Activated T-helper 17 cell treated with anti-CD3 and anti-CD28 coated beads, Interleukin-2, amount 50 U/mL, for 72 hours (primary cell): Measurements from ENCODE around the gene OXSM. TPM values are rescaled to one million over a fixed set of nuclear protein-coding genes. Genes with fewer than 3 reads are reported as not detected.

ENCODE experiments used
- ATAC-seq: fragments of 150-1000 bp; cut with Tn5 transposase; replicated peaks from 2 replicates; pipeline ENCODE4 v1.10.0; 2021; ENCODE audit warnings: mild to moderate bottlenecking, moderate library complexity
- H3K27ac Mint-ChIP-seq: one replicate; pipeline ENCODE4 v1.8.0; 2022; ENCODE audit warnings: mixed read lengths
- H3K27me3 Mint-ChIP-seq: one replicate; pipeline ENCODE4 v1.8.0; 2022; ENCODE audit warnings: mixed read lengths
- H3K36me3 Mint-ChIP-seq: one replicate; pipeline ENCODE4 v1.8.0; 2022; ENCODE audit warnings: low read depth, mild to moderate bottlenecking, mixed read lengths
- H3K4me1 Mint-ChIP-seq: one replicate; pipeline ENCODE4 v1.8.0; 2022; ENCODE audit warnings: mixed read lengths
- H3K4me3 Mint-ChIP-seq: one replicate; pipeline ENCODE4 v1.8.0; 2022; ENCODE audit warnings: mild to moderate bottlenecking, mixed read lengths
- H3K9me3 Mint-ChIP-seq: one replicate; pipeline ENCODE4 v1.8.0; 2022; ENCODE audit warnings: mixed read lengths
- total RNA-seq, 2 donors: library from RNA; stranded (reverse); gene quantifications; one replicate each; pipeline ENCODE4 v1.2.3, GENCODE V29; 2022

The OXSM gene
- total RNA-seq, 2 donors from 2014 or later, result 27.7 to 35.7 TPM

DNA sequence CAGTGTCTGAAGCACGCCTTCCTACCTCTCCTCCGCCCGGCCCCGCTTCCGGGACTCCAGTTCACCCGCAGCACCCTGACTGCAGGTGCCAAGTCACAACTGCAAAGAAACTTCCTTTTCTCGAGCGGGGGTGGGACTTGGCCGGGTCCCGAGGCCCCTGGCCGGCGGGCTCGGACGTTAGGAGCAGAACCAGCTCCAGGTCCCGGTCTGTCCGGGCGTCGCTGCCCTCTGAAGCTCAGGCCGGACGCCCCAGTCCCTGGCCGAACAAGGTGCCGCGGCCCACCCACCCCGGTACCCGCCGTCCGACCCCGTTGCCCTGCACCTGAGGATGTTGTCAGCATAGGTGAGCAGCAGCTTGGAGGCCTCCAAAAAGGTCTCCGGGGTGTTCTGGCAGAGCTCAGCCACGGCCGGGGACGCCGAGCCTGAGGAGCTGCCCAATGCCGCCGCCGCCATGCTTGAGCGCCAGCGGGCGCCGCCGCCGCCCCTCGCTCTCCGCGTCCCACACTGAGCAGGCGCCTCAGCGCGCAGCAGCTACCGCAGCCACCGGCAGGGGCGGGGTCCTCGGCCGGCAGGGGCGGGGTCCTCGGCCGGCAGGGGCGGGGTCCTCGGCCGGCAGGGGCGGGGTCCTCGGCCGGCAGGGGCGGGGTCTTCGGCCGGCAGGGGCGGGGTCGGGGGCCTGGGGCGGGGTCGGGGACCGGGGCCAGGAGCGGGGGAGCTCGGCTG is 6.8 kb upstream of the OXSM start, which contains the start of gene NGLY1:
Gene NGLY1, minus strand, starts transcription at position 506 of the 723 bp plus-strand sequence. Its CDS starts 53 bp downstream, at position 453.
- Mint-ChIP-seq H3K4me1 (peaks cover 36% of the 10 kb centered on the region), H3K4me3 (peak within 1 kb of the TSS; percentile 81), H3K36me3 (peaks cover 69% of the 10 kb centered on the region), H3K27ac (peak within 1 kb of the TSS; percentile 62), H3K9me3 (no peaks in the 10 kb centered on the region), H3K27me3 (no peaks in the 10 kb centered on the region)
- peak; percentile 89 for ATAC-seq

DNA sequence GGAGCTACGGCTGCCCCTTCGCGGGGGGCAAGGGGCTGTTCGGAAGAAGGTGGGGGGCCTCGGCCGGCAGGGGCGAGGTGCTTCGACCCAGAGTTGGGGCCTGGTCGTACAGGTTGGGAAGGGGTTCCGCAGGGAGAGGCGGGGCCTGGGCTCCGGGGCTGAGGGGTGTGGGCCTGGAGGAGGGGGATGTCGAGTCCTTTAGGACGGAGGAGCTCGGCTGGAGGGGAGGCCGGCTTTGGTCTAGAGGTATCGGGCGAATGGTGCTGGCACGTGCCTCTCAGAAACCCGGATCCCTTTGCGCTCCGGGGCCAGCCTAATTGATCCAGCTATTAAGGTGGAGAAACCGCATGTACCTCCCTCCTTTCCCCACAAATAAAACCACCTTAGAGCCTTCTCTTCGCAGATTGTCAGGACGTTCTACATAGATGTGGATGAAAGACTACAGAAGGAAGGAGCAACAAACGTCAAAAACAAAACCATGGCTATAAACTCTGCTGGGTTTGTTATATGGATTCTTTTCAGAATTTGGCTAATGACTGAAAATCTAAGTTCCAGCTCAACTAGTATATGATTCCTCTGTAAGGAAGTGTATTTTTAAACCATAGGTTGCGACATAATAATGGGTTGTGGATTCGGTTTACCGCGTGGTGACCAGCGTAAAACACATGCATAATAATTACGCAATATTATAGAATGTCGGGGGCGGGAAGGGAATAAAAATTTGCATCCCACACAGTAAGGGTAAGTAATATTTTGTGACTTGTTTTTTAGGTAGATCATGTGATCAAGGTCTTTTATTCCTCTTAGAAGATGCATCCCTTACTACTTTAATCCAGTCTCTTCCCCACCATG is 6.0 kb upstream of the OXSM start:
- Mint-ChIP-seq H3K36me3 (peaks cover 69% of the 10 kb centered on the region), H3K27ac (peak overlapping the region; percentile 84), H3K27me3 (no peaks in the 10 kb centered on the region), H3K4me3 (peak overlapping the region; percentile 81), H3K9me3 (no peaks in the 10 kb centered on the region), H3K4me1 (peaks cover 38% of the 10 kb centered on the region)
- peak; percentile 57 for ATAC-seq

DNA sequence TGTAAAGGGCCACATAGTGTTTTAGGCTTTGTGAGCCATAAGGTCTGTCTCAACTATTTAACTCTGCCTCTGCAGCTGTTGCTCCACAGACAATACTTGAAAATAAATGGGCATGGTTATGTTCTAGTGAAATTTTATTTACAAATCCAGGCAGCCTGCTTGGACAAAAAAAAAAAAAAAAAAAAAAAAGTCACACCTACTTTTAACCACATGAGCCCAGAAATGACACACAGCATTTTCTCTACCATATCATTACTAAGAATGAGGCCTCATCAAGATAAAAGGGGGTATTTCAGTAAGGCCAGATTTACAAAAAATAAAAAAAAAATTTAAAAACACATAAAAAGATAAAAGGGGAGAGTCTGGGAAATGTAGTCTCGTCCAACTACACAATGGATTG is 4.9 kb upstream of the OXSM start:
- H3K4me1 Mint-ChIP-seq, result peaks cover 41% of the 10 kb centered on the region
- ATAC-seq, result no peak
- peak overlapping the region; percentile 81 for H3K4me3 Mint-ChIP-seq
- no peaks in the 10 kb centered on the region for H3K27me3 Mint-ChIP-seq
- H3K36me3 Mint-ChIP-seq, result peaks cover 66% of the 10 kb centered on the region
- peak overlapping the region; percentile 84 for H3K27ac Mint-ChIP-seq
- H3K9me3 Mint-ChIP-seq, result no peaks in the 10 kb centered on the region

DNA sequence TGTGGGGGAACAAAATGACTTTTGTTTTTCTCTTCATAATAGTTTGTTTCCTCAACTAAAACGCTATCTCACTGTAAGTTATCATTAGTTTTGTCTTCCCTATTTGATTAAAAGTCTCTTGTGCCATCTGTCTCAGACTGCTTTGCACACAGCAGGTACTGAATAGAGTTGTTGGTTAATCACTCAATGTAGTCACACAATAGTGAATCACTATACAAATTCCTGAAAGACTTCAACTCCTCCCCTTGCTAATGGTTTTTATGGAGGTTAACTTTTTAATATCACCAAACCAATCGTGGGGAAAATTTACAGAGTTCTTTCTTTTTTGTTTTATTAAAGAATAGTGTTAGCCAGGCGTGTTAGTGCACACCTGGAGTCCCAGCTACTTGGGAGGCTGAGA is 4.1 kb upstream of the OXSM start:
- H3K9me3 Mint-ChIP-seq, result no peaks in the 10 kb centered on the region
- no peak for ATAC-seq
- peaks cover 40% of the 10 kb centered on the region for H3K4me1 Mint-ChIP-seq
- H3K27ac Mint-ChIP-seq, result peak overlapping the region; percentile 84
- H3K36me3 Mint-ChIP-seq, result peaks cover 65% of the 10 kb centered on the region
- H3K4me3 Mint-ChIP-seq, result peak overlapping the region; percentile 81
- H3K27me3 Mint-ChIP-seq, result no peaks in the 10 kb centered on the region

DNA sequence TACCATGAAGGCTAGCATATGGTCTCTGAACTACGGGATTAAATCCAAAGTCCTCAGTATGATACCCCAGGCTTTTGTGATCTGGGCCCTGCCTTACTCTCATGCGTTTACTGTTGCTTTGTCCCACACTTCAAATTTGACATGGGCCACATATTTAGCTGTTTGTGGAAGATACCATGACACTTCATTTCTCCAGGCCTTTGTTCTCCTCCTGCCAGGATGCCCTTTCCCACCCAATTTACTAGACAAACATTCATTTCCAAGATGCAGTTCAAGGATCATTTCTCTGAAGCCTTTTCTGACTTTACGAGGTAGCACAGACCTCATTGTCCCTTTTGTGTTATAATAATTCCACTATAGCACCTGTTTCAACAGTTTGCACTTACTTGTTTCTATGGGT is 2.2 kb upstream of the OXSM start:
- ATAC-seq, result no peak
- Mint-ChIP-seq H3K36me3 (peaks cover 62% of the 10 kb centered on the region), H3K4me3 (peak overlapping the region; percentile 93), H3K27me3 (no peaks in the 10 kb centered on the region), H3K9me3 (no peaks in the 10 kb centered on the region), H3K4me1 (peaks cover 38% of the 10 kb centered on the region), H3K27ac (peak overlapping the region; percentile 99)

DNA sequence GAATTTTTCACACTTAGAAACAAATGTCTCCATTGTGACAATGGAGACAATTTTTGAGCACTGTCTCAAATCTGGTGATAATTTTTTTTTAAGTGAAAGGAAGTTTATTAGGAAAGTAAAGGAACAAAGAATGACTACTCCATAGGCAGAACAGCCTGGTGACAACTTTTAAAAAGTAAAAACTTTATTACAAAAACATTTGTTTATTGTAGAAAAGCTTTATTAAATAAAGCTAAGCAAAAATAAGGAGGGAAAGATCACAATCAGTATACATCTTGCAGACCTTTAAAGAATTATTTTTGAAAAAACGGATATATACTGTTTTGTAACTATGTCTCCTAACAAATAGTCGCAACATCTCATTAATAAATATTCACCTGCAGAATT is 688 bp upstream of the OXSM start:
- no peaks in the 10 kb centered on the region for H3K9me3 Mint-ChIP-seq
- H3K4me3 Mint-ChIP-seq, result peak overlapping the region; percentile 93
- H3K36me3 Mint-ChIP-seq, result peaks cover 66% of the 10 kb centered on the region
- H3K4me1 Mint-ChIP-seq, result peaks cover 38% of the 10 kb centered on the region
- peak overlapping the region; percentile 99 for H3K27ac Mint-ChIP-seq
- no peak for ATAC-seq
- H3K27me3 Mint-ChIP-seq, result no peaks in the 10 kb centered on the region

DNA sequence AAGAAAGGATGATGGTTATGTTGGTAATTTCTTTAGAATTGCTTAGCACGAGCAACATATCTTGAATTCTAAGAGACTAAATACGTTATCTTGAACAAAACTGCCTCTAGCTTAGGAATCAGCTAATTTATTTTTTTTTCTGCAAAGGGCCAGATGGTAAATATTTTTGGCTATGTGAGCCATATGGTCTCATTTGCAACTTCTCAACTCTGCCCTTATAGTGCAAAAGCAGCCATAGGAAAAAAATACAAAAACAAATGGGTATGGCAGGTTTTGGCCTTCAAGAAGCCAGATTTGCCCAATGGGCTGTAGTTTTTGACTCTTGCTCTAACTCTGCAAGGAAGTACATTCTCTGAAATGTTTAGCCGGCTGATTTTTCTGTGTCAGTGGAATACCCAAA is 11.9 kb downstream of the OXSM start:
- no peak overlapping the region for H3K27ac Mint-ChIP-seq
- H3K36me3 Mint-ChIP-seq, result no peaks in the 10 kb centered on the region

DNA sequence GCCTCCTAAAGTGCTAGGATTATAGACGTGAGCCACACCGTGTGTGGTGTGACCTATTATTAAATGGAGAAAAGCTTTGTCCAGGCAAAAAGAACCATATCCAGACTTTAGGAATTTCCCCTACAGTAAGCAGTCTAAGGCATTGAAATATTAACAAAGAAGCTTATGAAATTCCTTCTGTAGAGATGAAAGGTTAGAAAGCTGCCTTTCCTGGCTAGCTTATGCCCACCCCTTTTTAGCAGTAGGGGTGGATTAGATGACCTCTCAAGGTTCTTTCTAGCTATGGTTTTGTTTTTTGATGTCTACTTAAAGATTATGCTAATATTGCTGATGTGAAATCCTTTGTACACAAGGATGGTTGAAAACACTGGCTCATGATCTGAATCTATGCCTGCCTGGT is 13.9 kb downstream of the OXSM start:
- no peak overlapping the region for H3K4me3 Mint-ChIP-seq
- no peak for ATAC-seq
- peaks cover 6% of the 10 kb centered on the region for H3K9me3 Mint-ChIP-seq
- no peak overlapping the region for H3K27ac Mint-ChIP-seq
- H3K27me3 Mint-ChIP-seq, result no peaks in the 10 kb centered on the region
- no peaks in the 10 kb centered on the region for H3K36me3 Mint-ChIP-seq
- H3K4me1 Mint-ChIP-seq, result no peaks in the 10 kb centered on the region

More for the DNA sequence above, 11.9 kb downstream of the OXSM start:
- ATAC-seq, result no peak
- H3K4me3 Mint-ChIP-seq, result no peak overlapping the region
- H3K4me1 Mint-ChIP-seq, result no peaks in the 10 kb centered on the region
- H3K27me3 Mint-ChIP-seq, result no peaks in the 10 kb centered on the region
- H3K9me3 Mint-ChIP-seq, result peaks cover 6% of the 10 kb centered on the region

DNA sequence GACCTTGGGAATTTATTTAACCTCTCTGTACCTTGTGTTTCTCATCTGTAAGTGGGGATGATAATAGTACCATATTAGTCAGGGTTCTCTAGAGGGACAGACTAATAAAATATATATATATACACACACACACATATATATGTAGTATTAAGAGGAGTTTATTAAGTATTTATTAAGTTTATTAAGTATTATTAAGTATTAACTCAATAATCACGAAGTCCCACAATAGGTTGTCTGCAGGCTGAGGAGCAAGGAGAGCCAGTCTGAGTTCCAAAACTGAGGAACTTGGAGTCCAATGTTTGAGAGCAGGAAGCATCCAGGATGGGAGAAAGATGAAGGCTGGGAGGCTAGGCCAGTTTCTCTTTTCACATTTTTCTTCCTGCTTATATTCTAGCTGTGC is 14.8 kb downstream of the OXSM start:
- H3K4me3 Mint-ChIP-seq, result no peak overlapping the region
- no peaks in the 10 kb centered on the region for H3K36me3 Mint-ChIP-seq
- no peaks in the 10 kb centered on the region for H3K4me1 Mint-ChIP-seq
- no peaks in the 10 kb centered on the region for H3K27me3 Mint-ChIP-seq
- H3K27ac Mint-ChIP-seq, result no peak overlapping the region
- H3K9me3 Mint-ChIP-seq, result peaks cover 6% of the 10 kb centered on the region
- no peak for ATAC-seq

DNA sequence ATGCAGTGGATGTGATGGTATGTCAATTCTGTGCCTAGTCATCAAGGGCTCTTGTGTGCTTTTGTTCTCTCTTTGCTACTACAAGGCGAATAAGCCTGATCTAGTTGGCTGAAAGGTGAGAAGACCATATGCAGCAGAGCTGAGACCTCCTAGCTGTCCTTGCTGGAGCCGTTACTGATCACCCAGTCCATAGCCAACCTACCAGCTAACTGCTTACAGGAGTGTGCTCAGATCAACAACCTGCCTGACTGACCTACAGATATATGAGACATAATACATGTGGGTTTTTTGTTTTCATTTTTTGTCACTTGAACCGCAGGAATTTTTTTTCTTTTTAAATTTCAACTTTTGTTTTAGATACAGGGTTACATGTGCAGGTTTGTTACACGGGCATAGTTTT is 22.8 kb downstream of the OXSM start:
- Mint-ChIP-seq H3K36me3 (no peaks in the 10 kb centered on the region), H3K9me3 (no peaks in the 10 kb centered on the region), H3K4me3 (no peak overlapping the region), H3K27ac (no peak overlapping the region), H3K4me1 (peaks cover 8% of the 10 kb centered on the region), H3K27me3 (peaks cover 4% of the 10 kb centered on the region)
- no peak for ATAC-seq

DNA sequence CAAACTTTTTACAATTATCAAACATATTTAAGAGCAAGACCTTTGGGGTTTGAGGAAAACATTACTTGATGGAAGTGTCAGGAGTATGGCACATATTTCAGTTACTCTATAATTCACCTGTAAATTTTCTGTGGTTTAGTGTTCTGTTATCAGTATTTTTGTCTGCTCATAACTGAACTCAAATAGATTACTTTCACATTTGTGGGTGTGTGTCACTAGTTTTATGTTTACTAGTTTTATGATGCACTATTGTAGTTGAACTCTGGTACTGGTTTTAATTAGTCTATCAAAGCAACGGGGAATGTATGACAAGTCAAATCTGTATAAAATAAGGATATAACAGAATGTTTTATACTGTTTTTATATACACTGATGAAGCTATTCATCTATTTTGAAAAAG is 27.2 kb downstream of the OXSM start:
- Mint-ChIP-seq H3K4me1 (peaks cover 8% of the 10 kb centered on the region), H3K36me3 (no peaks in the 10 kb centered on the region), H3K27ac (no peak overlapping the region), H3K4me3 (no peak overlapping the region), H3K27me3 (peaks cover 9% of the 10 kb centered on the region), H3K9me3 (no peaks in the 10 kb centered on the region)
- peak; percentile 73 for ATAC-seq

DNA sequence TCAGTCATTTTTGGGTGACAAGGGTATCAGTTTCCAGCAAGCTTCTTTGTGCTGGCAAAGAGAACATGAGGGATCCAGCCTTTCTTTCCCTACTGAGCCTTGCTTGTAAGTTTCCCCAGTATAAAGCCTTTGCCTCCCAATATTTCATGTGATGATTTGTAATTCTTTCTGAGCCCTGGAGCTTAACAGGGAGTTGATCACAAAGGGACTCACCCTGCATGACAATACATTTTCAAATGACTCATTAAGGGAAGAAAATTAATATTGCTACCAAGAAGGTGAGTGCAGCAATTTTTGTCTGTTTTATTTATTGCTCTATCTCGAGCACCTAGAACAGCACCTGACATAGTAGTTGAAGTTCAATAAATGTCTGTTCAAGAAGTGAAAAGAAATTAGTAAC is 27.7 kb downstream of the OXSM start:
- H3K36me3 Mint-ChIP-seq, result no peaks in the 10 kb centered on the region
- H3K4me1 Mint-ChIP-seq, result peaks cover 8% of the 10 kb centered on the region
- peaks cover 9% of the 10 kb centered on the region for H3K27me3 Mint-ChIP-seq
- H3K4me3 Mint-ChIP-seq, result no peak overlapping the region
- no peak overlapping the region for H3K27ac Mint-ChIP-seq
- peak; percentile 56 for ATAC-seq
- H3K9me3 Mint-ChIP-seq, result no peaks in the 10 kb centered on the region

DNA sequence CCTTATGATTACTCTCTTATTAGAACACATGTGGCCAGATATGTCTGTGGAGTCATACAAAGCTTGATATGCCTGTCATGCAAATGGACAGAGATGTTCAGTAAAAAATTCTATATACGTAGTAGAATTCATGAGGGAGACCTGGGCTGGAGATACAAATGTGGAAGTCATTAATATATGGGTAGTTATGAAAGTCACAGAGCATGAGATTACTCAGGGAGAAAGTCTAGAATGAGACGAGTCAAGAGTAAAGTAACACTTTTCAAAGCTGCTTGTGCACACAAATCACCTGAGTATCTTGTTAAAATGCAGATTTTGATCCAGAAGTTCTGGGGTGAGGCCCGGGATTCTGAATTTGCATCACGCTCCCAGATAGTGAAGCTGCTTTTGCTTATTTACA is 28.4 kb downstream of the OXSM start:
- H3K36me3 Mint-ChIP-seq, result no peaks in the 10 kb centered on the region
- H3K4me1 Mint-ChIP-seq, result peaks cover 8% of the 10 kb centered on the region
- H3K27me3 Mint-ChIP-seq, result peaks cover 13% of the 10 kb centered on the region
- H3K4me3 Mint-ChIP-seq, result no peak overlapping the region
- no peak overlapping the region for H3K27ac Mint-ChIP-seq
- H3K9me3 Mint-ChIP-seq, result no peaks in the 10 kb centered on the region
- ATAC-seq, result no peak

DNA sequence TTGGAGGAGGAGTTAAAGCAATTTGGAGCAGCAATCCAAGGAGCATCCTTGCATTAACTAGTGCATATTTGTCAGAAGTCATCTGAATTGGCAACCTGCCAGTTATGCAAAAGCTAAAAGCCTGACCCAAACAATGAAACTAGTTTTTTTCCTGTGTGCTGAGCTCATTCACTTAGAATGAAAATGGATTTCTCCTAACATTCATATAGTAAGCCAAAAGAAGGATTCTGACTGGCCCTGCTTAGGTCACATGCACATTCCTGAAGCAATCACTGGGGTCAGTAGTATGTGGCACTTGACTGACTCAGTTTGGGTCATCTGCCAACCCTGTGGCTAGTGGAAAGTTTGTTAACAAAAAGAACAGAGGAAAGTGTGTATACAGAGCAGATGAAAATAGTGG is 30.5 kb downstream of the OXSM start:
- Mint-ChIP-seq H3K27me3 (peaks cover 13% of the 10 kb centered on the region), H3K27ac (no peak overlapping the region), H3K4me1 (peaks cover 8% of the 10 kb centered on the region), H3K36me3 (no peaks in the 10 kb centered on the region), H3K9me3 (no peaks in the 10 kb centered on the region), H3K4me3 (no peak overlapping the region)
- peak; percentile 72 for ATAC-seq
